ENCODE data around the gene ANKRD24. TPM values are rescaled to one million over a fixed set of nuclear protein-coding genes. Genes with fewer than 3 reads are reported as not detected.
"Not testable (repeated sequence)": the region's sequence is repeated elsewhere in the genome, so short reads cannot be mapped to it uniquely, and the experiment has no call there.

ANKRD24 gene
- total and polyA plus RNA-seq, 2 of the 13 experiments (the other 11 are each of a cell fraction or from before 2014, with no cell fraction given), result 0.13 to 0.24 TPM

DNA sequence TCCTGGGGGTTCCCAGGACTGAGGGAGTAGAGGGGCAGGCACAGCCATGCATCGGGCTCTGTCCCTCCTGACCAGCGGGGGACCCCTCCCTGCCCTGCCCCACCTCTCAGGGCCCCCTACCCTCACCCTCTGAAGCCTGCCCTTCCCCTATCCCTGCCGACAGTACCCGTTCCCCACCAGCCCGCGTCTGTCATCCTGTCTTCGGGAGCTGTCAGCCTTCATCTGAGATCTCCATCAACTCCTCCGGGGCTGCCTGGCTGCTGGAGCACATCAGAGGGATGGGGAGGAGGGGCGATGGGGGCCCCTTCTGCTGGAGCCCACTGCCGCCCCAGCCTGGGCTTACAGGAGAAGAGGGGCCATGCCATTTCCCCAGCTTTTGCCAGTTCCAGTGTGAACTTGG, 90.4 kb downstream of the ANKRD24 start:
- no peak overlapping the region for H2AFZ ChIP-seq (ENCODE audit: low read length)
- ChIA-PET POLR2A (no interaction called here), CTCF (ENCODE audit: low intra/inter-chr PET ratio, low total read pairs) (no interaction called here)
- H3K9ac ChIP-seq (ENCODE audit: insufficient read depth, low read depth, low read length), result no peak overlapping the region
- H3K4me1 ChIP-seq (ENCODE audit: insufficient read depth, low read length), result peaks cover 20% of the 10 kb centered on the region
- in situ Hi-C loops (cut with HindIII; ENCODE audit: extremely low pct_ligation_motif_present, low pct_unique_long_range_greater_than_20kb) (no loop called here), intact Hi-C loops (cut with micrococcal nuclease; ENCODE audit: unreplicated experiment) (no loop called here)
- H3K27me3 ChIP-seq (ENCODE audit: control insufficient read depth in 1 of 2, insufficient read depth in 2 of 2, low read length in 2 of 2), result peaks cover 0 to 11% of the 10 kb centered on the region in 2 experiments; a peak in 3 of 5 replicates
- no peak for FAIRE-seq
- H4K20me1 ChIP-seq (ENCODE audit: insufficient read depth, low read length), result no peaks in the 10 kb centered on the region
- no peak overlapping the region for H3K27ac ChIP-seq (ENCODE audit: extremely low read length, insufficient read depth, low read length)
- peaks cover 3 to 6% of the 10 kb centered on the region in 2 experiments; a peak in 2 of 5 replicates for H3K36me3 ChIP-seq (replicated peaks in 1 of 2; ENCODE audit: control insufficient read depth in 1 of 2, insufficient read depth in 2 of 2, low read length in 2 of 2)
- BruUV-seq (replicated peaks), result no TSS peak
- H3K4me3 ChIP-seq (replicated peaks in 1 of 3; ENCODE audit: insufficient read depth in 1 of 3, low read depth in 2 of 3, low read length in 3 of 3), result no peak overlapping the region
- ATAC-seq, result no peak
- no peaks in the 10 kb centered on the region for H3K9me3 ChIP-seq (ENCODE audit: low read length)
- DNase-seq (ENCODE audit: low spot score), result no peak
- WGBS (ENCODE audit: low lambda C conversion rate), result 90% methylated on average over 10 of the region's 10 CpGs
- H3K4me2 ChIP-seq (ENCODE audit: low read depth, low read length), result no peak overlapping the region
- H3K79me2 ChIP-seq (ENCODE audit: insufficient read depth, low read length), result no peaks in the 10 kb centered on the region
- TF ChIP-seq TMF1 (CRISPR knock-in tag; IDR thresholded peaks at IDR 0.05; ENCODE audit: low read depth) (no peak), ZMAT3 (CRISPR knock-in tag; conservative IDR thresholded peaks at IDR 0.05) (no peak), NR1H2 (CRISPR knock-in tag; IDR thresholded peaks at IDR 0.05; ENCODE audit: borderline replicate concordance, low read depth) (no peak), SMAD9 (CRISPR knock-in tag; IDR thresholded peaks at IDR 0.05) (no peak)
- TF ChIP-seq, protein P1, sequence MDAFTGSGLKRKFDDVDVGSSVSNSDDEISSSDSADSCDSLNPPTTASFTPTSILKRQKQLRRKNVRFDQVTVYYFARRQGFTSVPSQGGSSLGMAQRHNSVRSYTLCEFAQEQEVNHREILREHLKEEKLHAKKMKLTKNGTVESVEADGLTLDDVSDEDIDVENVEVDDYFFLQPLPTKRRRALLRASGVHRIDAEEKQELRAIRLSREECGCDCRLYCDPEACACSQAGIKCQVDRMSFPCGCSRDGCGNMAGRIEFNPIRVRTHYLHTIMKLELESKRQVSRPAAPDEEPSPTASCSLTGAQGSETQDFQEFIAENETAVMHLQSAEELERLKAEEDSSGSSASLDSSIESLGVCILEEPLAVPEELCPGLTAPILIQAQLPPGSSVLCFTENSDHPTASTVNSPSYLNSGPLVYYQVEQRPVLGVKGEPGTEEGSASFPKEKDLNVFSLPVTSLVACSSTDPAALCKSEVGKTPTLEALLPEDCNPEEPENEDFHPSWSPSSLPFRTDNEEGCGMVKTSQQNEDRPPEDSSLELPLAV (CRISPR knock-in tag; conservative IDR thresholded peaks at IDR 0.05; ENCODE audit: low read depth), result no peak
- TF ChIP-seq, protein P2, sequence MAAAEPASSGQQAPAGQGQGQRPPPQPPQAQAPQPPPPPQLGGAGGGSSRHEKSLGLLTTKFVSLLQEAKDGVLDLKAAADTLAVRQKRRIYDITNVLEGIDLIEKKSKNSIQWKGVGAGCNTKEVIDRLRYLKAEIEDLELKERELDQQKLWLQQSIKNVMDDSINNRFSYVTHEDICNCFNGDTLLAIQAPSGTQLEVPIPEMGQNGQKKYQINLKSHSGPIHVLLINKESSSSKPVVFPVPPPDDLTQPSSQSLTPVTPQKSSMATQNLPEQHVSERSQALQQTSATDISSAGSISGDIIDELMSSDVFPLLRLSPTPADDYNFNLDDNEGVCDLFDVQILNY (CRISPR knock-in tag; conservative IDR thresholded peaks at IDR 0.05), result no peak

DNA sequence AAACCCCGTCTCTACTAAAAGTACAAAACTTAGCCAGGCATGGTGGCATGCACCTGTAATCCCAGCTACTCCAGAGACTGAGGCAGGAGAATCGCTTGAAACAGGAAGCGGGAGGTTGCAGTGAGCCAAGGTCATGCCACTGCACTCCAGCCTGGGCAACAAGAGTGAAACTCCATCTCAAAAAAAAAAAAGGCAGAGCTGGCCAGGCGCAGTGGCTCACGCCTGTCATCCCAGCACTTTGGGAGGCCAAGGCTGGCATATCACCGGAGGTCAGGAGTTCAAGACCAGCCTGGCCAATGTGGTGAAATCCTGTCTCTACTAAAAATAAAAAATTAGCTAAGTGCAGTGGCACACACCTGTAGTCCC, 91.8 kb downstream of the ANKRD24 start:
- intact Hi-C loops (cut with micrococcal nuclease; ENCODE audit: unreplicated experiment); ATAC-seq; H3K4me3 ChIP-seq (replicated peaks in 1 of 3; ENCODE audit: insufficient read depth in 1 of 3, low read depth in 2 of 3, low read length in 3 of 3); H3K27ac ChIP-seq (ENCODE audit: extremely low read length, insufficient read depth, low read length); CTCF ChIA-PET (ENCODE audit: low intra/inter-chr PET ratio, low total read pairs); H2AFZ ChIP-seq (ENCODE audit: low read length); H3K79me2 ChIP-seq (ENCODE audit: insufficient read depth, low read length); DNase-seq (ENCODE audit: low spot score); in situ Hi-C loops (cut with HindIII; ENCODE audit: extremely low pct_ligation_motif_present, low pct_unique_long_range_greater_than_20kb); H3K4me1 ChIP-seq (ENCODE audit: insufficient read depth, low read length); H3K4me2 ChIP-seq (ENCODE audit: low read depth, low read length); H3K9me3 ChIP-seq (ENCODE audit: low read length); FAIRE-seq; BruUV-seq (replicated peaks); H3K9ac ChIP-seq (ENCODE audit: insufficient read depth, low read depth, low read length); H4K20me1 ChIP-seq (ENCODE audit: insufficient read depth, low read length); H3K36me3 ChIP-seq (replicated peaks in 1 of 2; ENCODE audit: control insufficient read depth in 1 of 2, insufficient read depth in 2 of 2, low read length in 2 of 2): not testable (repeated sequence)
- H3K27me3 ChIP-seq (ENCODE audit: control insufficient read depth in 1 of 2, insufficient read depth in 2 of 2, low read length in 2 of 2), result peaks cover 0 to 20% of the 10 kb centered on the region in 2 experiments
- POLR2A ChIA-PET, result interaction anchor here (0.6 kb wide), 1 partner anchor 18 kb away, joined by 3 read pairs; no protein-coding TSS in a partner anchor
- 79% methylated on average over 6 of the region's 6 CpGs for WGBS (ENCODE audit: low lambda C conversion rate)

Other genes starting within 250 kb of the ANKRD24 start
- not detected in 2 replicates for gene NMRK2, start 249.6 kb upstream of the ANKRD24 start, total RNA-seq (2016; rRNA removed; fragmentation: Illumina TruSeq; extraction: Trizol)
- not detected in 2 replicates for gene NMRK2, start 249.6 kb upstream of the ANKRD24 start, polyA plus RNA-seq (2011; rRNA removed)
- gene DAPK3, start 211.6 kb upstream of the ANKRD24 start, total RNA-seq (2016; rRNA removed; fragmentation: Illumina TruSeq; extraction: Trizol), result 22.0 and 30.5 TPM in 2 replicates
- gene DAPK3, start 211.6 kb upstream of the ANKRD24 start, polyA plus RNA-seq (2011; rRNA removed), result 37.3 and 51.9 TPM in 2 replicates
- gene EEF2, start 197.2 kb upstream of the ANKRD24 start, total RNA-seq (2016; rRNA removed; fragmentation: Illumina TruSeq; extraction: Trizol), result 1,722 and 1,777 TPM in 2 replicates
- gene EEF2, start 197.2 kb upstream of the ANKRD24 start, polyA plus RNA-seq (2011; rRNA removed), result 1,441 and 1,465 TPM in 2 replicates
- gene PIAS4, start 175.0 kb upstream of the ANKRD24 start, total RNA-seq (2016; rRNA removed; fragmentation: Illumina TruSeq; extraction: Trizol), result 20.1 and 22.4 TPM in 2 replicates
- gene PIAS4, start 175.0 kb upstream of the ANKRD24 start, polyA plus RNA-seq (2011; rRNA removed), result 8.7 and 9.0 TPM in 2 replicates
- 3.5 and 3.6 TPM in 2 replicates for gene ZBTB7A, start 115.8 kb upstream of the ANKRD24 start, total RNA-seq (2016; rRNA removed; fragmentation: Illumina TruSeq; extraction: Trizol)
- gene ZBTB7A, start 115.8 kb upstream of the ANKRD24 start, polyA plus RNA-seq (2011; rRNA removed), result 4.0 and 5.5 TPM in 2 replicates
- 72.2 and 80.9 TPM in 2 replicates for gene MAP2K2, start 58.6 kb upstream of the ANKRD24 start, total RNA-seq (2016; rRNA removed; fragmentation: Illumina TruSeq; extraction: Trizol)
- 70.3 and 88.1 TPM in 2 replicates for gene MAP2K2, start 58.6 kb upstream of the ANKRD24 start, polyA plus RNA-seq (2011; rRNA removed)
- gene CREB3L3, start 29.1 kb upstream of the ANKRD24 start, total RNA-seq (2016; rRNA removed; fragmentation: Illumina TruSeq; extraction: Trizol), result 3.8 and 4.5 TPM in 2 replicates
- gene CREB3L3, start 29.1 kb upstream of the ANKRD24 start, polyA plus RNA-seq (2011; rRNA removed), result 3.8 and 7.0 TPM in 2 replicates
- 8.6 and 11.0 TPM in 2 replicates for gene SIRT6, start 126 bp upstream of the ANKRD24 start, total RNA-seq (2016; rRNA removed; fragmentation: Illumina TruSeq; extraction: Trizol)
- gene SIRT6, start 126 bp upstream of the ANKRD24 start, polyA plus RNA-seq (2011; rRNA removed), result 18.4 and 20.7 TPM in 2 replicates
- not detected in 2 replicates for gene EBI3, start 46.8 kb downstream of the ANKRD24 start, total RNA-seq (2016; rRNA removed; fragmentation: Illumina TruSeq; extraction: Trizol)
- gene EBI3, start 46.8 kb downstream of the ANKRD24 start, polyA plus RNA-seq (2011; rRNA removed), result 3.4 and 8.3 TPM in 2 replicates
- 17.9 and 18.4 TPM in 2 replicates for gene YJU2, start 64.4 kb downstream of the ANKRD24 start, total RNA-seq (2016; rRNA removed; fragmentation: Illumina TruSeq; extraction: Trizol)
- 9.3 and 10.1 TPM in 2 replicates for gene YJU2, start 64.4 kb downstream of the ANKRD24 start, polyA plus RNA-seq (2011; rRNA removed)
- gene SHD, start 96.6 kb downstream of the ANKRD24 start, total RNA-seq (2016; rRNA removed; fragmentation: Illumina TruSeq; extraction: Trizol), result 0.11 TPM in 1 of 2 replicates, not detected in the other
- gene SHD, start 96.6 kb downstream of the ANKRD24 start, polyA plus RNA-seq (2011; rRNA removed), result 0.20 and 0.42 TPM in 2 replicates
- 0.11 TPM in 1 of 2 replicates, not detected in the other for gene TMIGD2, start 119.7 kb downstream of the ANKRD24 start, total RNA-seq (2016; rRNA removed; fragmentation: Illumina TruSeq; extraction: Trizol)
- 1.0 and 2.5 TPM in 2 replicates for gene TMIGD2, start 119.7 kb downstream of the ANKRD24 start, polyA plus RNA-seq (2011; rRNA removed)
- gene FSD1, start 121.9 kb downstream of the ANKRD24 start, total RNA-seq (2016; rRNA removed; fragmentation: Illumina TruSeq; extraction: Trizol), result 0.29 TPM in 1 of 2 replicates, not detected in the other
- 0.66 and 1.4 TPM in 2 replicates for gene FSD1, start 121.9 kb downstream of the ANKRD24 start, polyA plus RNA-seq (2011; rRNA removed)
- gene STAP2, start 156.1 kb downstream of the ANKRD24 start, total RNA-seq (2016; rRNA removed; fragmentation: Illumina TruSeq; extraction: Trizol), result 39.0 and 43.1 TPM in 2 replicates
- 43.7 and 56.0 TPM in 2 replicates for gene STAP2, start 156.1 kb downstream of the ANKRD24 start, polyA plus RNA-seq (2011; rRNA removed)
- 12.9 and 15.8 TPM in 2 replicates for gene MPND, start 160.9 kb downstream of the ANKRD24 start, total RNA-seq (2016; rRNA removed; fragmentation: Illumina TruSeq; extraction: Trizol)
- 10.8 and 12.5 TPM in 2 replicates for gene MPND, start 160.9 kb downstream of the ANKRD24 start, polyA plus RNA-seq (2011; rRNA removed)
- gene SH3GL1, start 217.9 kb downstream of the ANKRD24 start, total RNA-seq (2016; rRNA removed; fragmentation: Illumina TruSeq; extraction: Trizol), result 26.7 and 33.0 TPM in 2 replicates
- 45.1 and 52.3 TPM in 2 replicates for gene SH3GL1, start 217.9 kb downstream of the ANKRD24 start, polyA plus RNA-seq (2011; rRNA removed)
- 27.3 and 34.8 TPM in 2 replicates for gene CHAF1A, start 220.0 kb downstream of the ANKRD24 start, total RNA-seq (2016; rRNA removed; fragmentation: Illumina TruSeq; extraction: Trizol)
- 11.0 and 13.1 TPM in 2 replicates for gene CHAF1A, start 220.0 kb downstream of the ANKRD24 start, polyA plus RNA-seq (2011; rRNA removed)